ENCODE results near the gene ZNF275. TPM values are rescaled to one million over a fixed set of nuclear protein-coding genes. Genes with fewer than 3 reads are reported as not detected.

The ZNF275 gene
- total and polyA plus RNA-seq, 2 donors from 2014 or later, result 4.3 to 11.2 TPM

DNA sequence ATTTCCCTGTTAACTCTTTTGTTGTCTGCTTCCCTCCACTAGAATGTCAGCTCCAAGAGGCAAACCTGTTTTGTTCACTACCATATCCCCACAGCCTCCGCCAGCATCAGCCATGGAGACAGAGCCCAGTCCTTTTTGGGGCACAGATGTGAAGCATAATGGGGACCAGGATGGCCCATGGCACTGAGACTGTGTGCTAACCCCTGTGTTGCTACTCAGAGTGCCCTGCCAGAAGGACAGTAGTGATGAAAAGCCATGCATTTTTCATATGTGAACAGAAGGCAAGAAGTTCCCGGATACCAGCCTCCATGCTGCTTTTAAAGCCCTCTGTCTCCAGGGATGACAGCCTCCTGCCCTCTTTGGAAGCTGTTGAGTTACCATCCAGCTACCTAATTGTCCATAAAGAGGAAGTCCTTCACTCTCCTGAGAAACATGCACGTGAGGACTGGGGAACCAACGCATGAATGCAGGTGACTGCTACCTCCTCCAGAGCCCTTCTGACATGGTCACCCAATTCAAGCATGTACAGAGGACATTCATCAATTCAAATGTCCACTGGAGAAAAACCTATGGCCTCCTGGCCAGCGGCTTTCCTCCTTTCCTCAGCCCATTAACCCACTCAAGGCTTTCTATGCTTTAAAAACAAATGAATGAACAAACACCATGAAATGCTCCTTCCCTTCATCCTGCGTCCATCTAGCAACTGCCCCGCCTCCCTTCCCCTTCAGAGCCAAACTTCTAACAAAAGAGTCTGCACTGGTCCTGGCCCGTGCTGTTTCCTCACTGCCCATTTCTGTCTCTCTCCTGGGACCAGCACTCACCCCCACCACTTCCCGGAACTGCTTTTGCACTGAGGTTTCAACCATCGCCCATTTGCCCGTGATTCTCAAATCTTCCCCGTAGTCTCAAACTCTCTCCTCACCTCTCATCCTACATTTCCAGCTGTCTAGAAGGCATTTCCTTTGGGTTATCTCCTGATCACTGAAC is 30.4 kb upstream of the ZNF275 start:
- H3K4me1 ChIP-seq (ENCODE audit: control insufficient read depth in 2 of 3, insufficient read depth in 2 of 3, low read depth in 1 of 3, low read length in 3 of 3), result no peaks in the 10 kb centered on the region
- no peaks in the 10 kb centered on the region for H3K36me3 ChIP-seq (ENCODE audit: control insufficient read depth in 2 of 3, insufficient read depth in 3 of 3, low read length in 3 of 3)
- no peak overlapping the region for H3K4me3 ChIP-seq (ENCODE audit: low read length in 3 of 3)
- FAIRE-seq, result no peak
- TF ChIP-seq, protein P1, sequence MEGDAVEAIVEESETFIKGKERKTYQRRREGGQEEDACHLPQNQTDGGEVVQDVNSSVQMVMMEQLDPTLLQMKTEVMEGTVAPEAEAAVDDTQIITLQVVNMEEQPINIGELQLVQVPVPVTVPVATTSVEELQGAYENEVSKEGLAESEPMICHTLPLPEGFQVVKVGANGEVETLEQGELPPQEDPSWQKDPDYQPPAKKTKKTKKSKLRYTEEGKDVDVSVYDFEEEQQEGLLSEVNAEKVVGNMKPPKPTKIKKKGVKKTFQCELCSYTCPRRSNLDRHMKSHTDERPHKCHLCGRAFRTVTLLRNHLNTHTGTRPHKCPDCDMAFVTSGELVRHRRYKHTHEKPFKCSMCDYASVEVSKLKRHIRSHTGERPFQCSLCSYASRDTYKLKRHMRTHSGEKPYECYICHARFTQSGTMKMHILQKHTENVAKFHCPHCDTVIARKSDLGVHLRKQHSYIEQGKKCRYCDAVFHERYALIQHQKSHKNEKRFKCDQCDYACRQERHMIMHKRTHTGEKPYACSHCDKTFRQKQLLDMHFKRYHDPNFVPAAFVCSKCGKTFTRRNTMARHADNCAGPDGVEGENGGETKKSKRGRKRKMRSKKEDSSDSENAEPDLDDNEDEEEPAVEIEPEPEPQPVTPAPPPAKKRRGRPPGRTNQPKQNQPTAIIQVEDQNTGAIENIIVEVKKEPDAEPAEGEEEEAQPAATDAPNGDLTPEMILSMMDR (IDR thresholded peaks at IDR 0.05; ENCODE audit: borderline replicate concordance, extremely low read depth, insufficient read depth), result no peak
- H3K27me3 ChIP-seq (ENCODE audit: control insufficient read depth, insufficient read depth, low read length), result no peaks in the 10 kb centered on the region
- H3K9ac ChIP-seq (ENCODE audit: low read length in 3 of 3), result no peak overlapping the region
- peak in 2 of 5 donors; percentile 6 to 18 for DNase-seq
- H3K9me3 ChIP-seq (ENCODE audit: control insufficient read depth in 2 of 3, insufficient read depth in 1 of 3, low read length in 3 of 3), result no peaks in the 10 kb centered on the region
- no peak overlapping the region for H3K27ac ChIP-seq (ENCODE audit: low read depth in 2 of 2, low read length in 2 of 2)
- intact Hi-C loops (cut with DNase I), result no loop called here

DNA sequence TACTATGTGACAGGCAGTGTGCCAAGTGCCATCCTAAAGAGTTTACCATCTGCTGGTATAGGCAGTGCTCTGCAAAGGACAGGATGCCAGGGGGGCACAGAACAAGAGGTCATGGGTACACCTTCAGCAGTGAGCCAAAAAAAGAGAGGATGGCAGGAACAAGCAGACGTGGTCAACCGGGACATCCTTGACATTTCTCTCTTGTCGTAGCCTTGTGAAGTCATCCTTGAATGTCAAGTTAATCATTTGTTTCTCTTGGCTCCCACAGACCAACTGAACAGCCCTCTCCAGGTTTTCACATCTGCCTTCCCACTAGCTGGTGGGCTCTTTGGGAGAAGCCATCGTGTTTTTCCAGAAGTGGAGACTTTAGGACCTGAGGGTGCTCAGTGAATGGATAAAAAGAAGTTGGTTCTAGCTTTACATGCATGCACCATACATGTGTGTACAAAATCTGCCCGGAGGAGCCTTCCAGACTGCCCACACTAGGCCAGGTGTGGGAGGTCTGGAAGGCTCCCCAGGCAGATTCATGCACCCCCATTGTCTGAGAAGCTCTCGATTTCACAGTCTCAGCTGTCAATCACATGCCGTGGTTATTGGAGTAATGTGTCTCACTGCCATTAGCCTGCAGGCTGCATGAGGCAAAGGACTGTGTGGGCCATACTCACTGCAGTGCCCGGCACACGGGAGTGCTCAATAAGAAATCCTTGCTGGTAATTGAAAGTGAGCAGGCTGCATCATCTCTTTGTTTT is 28.8 kb upstream of the ZNF275 start:
- Histone ChIP-seq H3K4me1 (ENCODE audit: control insufficient read depth in 2 of 3, insufficient read depth in 2 of 3, low read depth in 1 of 3, low read length in 3 of 3) (no peaks in the 10 kb centered on the region), H3K27ac (ENCODE audit: low read depth in 2 of 2, low read length in 2 of 2) (no peak overlapping the region), H3K4me3 (ENCODE audit: low read length in 3 of 3) (no peak overlapping the region), H3K9me3 (ENCODE audit: control insufficient read depth in 2 of 3, insufficient read depth in 1 of 3, low read length in 3 of 3) (no peaks in the 10 kb centered on the region), H3K27me3 (ENCODE audit: control insufficient read depth, insufficient read depth, low read length) (no peaks in the 10 kb centered on the region), H3K36me3 (ENCODE audit: control insufficient read depth in 2 of 3, insufficient read depth in 3 of 3, low read length in 3 of 3) (no peaks in the 10 kb centered on the region), H3K9ac (ENCODE audit: low read length in 3 of 3) (no peak overlapping the region)
- TF ChIP-seq, protein P1 (IDR thresholded peaks at IDR 0.05; ENCODE audit: borderline replicate concordance, extremely low read depth, insufficient read depth), result no peak
- FAIRE-seq (no peak), DNase-seq (peak in 2 of 5 donors; percentile 43 to 56)
- intact Hi-C loops (cut with DNase I), result no loop called here

DNA sequence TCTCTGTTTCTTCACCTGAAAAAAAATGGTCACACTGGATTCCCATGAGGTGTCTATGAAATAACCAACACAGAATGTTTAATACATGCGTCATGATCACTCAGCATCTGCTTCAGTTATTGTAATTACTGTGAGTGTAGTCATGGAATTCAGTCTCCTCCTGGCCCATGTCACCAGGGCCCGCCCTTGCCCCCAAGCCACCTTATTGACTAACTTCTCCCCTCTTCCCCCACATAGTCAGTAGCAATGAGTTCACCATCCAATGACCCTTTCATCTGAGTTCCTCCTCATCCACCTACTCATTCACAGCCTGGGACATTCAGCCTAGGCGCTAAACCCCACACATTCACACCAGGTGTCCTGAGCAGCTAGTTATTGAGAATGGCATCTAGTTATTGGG is 28.0 kb upstream of the ZNF275 start:
- intact Hi-C loops (cut with DNase I), result no loop called here
- Histone ChIP-seq H3K4me3 (ENCODE audit: low read length in 3 of 3) (no peak overlapping the region), H3K9me3 (ENCODE audit: control insufficient read depth in 2 of 3, insufficient read depth in 1 of 3, low read length in 3 of 3) (no peaks in the 10 kb centered on the region), H3K27me3 (ENCODE audit: control insufficient read depth, insufficient read depth, low read length) (no peaks in the 10 kb centered on the region), H3K4me1 (ENCODE audit: control insufficient read depth in 2 of 3, insufficient read depth in 2 of 3, low read depth in 1 of 3, low read length in 3 of 3) (no peaks in the 10 kb centered on the region), H3K36me3 (ENCODE audit: control insufficient read depth in 2 of 3, insufficient read depth in 3 of 3, low read length in 3 of 3) (no peaks in the 10 kb centered on the region), H3K27ac (ENCODE audit: low read depth in 2 of 2, low read length in 2 of 2) (no peak overlapping the region), H3K9ac (ENCODE audit: low read length in 3 of 3) (no peak overlapping the region)
- TF ChIP-seq, protein P1 (IDR thresholded peaks at IDR 0.05; ENCODE audit: borderline replicate concordance, extremely low read depth, insufficient read depth), result no peak
- DNase-seq (no peak), FAIRE-seq (no peak)

Data from kidney (tissue), 14 donors.